ENCODE data around the gene BAHCC1.

DNA sequence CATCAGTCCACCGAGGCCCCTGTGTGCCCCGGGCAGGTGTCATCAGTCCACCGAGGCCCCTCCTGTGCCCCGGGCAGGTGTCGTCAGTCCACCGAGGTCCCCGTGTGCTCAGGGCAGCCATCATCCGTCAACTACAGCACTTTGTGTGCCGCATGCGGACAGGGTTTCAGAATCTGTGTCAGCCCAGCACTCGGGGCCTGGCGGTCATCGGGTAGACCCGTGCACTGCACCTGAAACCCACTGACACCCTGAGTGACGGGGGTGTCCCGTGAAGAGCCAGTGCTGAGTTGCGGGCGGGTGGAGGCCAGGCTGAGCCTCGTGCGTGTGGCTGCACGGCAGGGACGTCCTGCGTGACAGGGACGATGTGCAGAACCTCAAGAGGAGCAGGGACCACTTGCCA lies 38.4 kb downstream of the BAHCC1 start:
- TF ChIP-seq JUN (CRISPR knock-in tag; IDR thresholded peaks at IDR 0.05) (no peak), TCF7 (CRISPR knock-in tag; IDR thresholded peaks at IDR 0.05; ENCODE audit: low read depth) (no peak), ZNF671 (CRISPR knock-in tag; IDR thresholded peaks at IDR 0.05) (no peak), TEAD1 (CRISPR knock-in tag; IDR thresholded peaks at IDR 0.05) (no peak), ZNF219 (CRISPR knock-in tag; IDR thresholded peaks at IDR 0.05; ENCODE audit: borderline replicate concordance) (no peak), ATF1 (CRISPR knock-in tag; IDR thresholded peaks at IDR 0.05) (no peak), CBFB (CRISPR knock-in tag; IDR thresholded peaks at IDR 0.05; ENCODE audit: low read depth) (no peak), KAT7 (CRISPR knock-in tag; IDR thresholded peaks at IDR 0.05; ENCODE audit: borderline replicate concordance) (no peak), SMAD4 (CRISPR knock-in tag; IDR thresholded peaks at IDR 0.05) (no peak)
- TF ChIP-seq, protein P1, sequence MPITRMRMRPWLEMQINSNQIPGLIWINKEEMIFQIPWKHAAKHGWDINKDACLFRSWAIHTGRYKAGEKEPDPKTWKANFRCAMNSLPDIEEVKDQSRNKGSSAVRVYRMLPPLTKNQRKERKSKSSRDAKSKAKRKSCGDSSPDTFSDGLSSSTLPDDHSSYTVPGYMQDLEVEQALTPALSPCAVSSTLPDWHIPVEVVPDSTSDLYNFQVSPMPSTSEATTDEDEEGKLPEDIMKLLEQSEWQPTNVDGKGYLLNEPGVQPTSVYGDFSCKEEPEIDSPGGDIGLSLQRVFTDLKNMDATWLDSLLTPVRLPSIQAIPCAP (CRISPR knock-in tag; IDR thresholded peaks at IDR 0.05) = no peak
- TF ChIP-seq, protein P2, sequence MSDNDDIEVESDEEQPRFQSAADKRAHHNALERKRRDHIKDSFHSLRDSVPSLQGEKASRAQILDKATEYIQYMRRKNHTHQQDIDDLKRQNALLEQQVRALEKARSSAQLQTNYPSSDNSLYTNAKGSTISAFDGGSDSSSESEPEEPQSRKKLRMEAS (CRISPR knock-in tag; IDR thresholded peaks at IDR 0.05) = no peak
- TF ChIP-seq, protein P3, sequence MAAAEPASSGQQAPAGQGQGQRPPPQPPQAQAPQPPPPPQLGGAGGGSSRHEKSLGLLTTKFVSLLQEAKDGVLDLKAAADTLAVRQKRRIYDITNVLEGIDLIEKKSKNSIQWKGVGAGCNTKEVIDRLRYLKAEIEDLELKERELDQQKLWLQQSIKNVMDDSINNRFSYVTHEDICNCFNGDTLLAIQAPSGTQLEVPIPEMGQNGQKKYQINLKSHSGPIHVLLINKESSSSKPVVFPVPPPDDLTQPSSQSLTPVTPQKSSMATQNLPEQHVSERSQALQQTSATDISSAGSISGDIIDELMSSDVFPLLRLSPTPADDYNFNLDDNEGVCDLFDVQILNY (CRISPR knock-in tag; IDR thresholded peaks at IDR 0.05) = no peak
- TF ChIP-seq, protein P4, sequence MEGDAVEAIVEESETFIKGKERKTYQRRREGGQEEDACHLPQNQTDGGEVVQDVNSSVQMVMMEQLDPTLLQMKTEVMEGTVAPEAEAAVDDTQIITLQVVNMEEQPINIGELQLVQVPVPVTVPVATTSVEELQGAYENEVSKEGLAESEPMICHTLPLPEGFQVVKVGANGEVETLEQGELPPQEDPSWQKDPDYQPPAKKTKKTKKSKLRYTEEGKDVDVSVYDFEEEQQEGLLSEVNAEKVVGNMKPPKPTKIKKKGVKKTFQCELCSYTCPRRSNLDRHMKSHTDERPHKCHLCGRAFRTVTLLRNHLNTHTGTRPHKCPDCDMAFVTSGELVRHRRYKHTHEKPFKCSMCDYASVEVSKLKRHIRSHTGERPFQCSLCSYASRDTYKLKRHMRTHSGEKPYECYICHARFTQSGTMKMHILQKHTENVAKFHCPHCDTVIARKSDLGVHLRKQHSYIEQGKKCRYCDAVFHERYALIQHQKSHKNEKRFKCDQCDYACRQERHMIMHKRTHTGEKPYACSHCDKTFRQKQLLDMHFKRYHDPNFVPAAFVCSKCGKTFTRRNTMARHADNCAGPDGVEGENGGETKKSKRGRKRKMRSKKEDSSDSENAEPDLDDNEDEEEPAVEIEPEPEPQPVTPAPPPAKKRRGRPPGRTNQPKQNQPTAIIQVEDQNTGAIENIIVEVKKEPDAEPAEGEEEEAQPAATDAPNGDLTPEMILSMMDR (IDR thresholded peaks at IDR 0.05) = no peak
- TF ChIP-seq, protein P5, sequence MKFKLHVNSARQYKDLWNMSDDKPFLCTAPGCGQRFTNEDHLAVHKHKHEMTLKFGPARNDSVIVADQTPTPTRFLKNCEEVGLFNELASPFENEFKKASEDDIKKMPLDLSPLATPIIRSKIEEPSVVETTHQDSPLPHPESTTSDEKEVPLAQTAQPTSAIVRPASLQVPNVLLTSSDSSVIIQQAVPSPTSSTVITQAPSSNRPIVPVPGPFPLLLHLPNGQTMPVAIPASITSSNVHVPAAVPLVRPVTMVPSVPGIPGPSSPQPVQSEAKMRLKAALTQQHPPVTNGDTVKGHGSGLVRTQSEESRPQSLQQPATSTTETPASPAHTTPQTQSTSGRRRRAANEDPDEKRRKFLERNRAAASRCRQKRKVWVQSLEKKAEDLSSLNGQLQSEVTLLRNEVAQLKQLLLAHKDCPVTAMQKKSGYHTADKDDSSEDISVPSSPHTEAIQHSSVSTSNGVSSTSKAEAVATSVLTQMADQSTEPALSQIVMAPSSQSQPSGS (CRISPR knock-in tag; IDR thresholded peaks at IDR 0.05; ENCODE audit: borderline replicate concordance, low read depth) = no peak
